GM12865 (cell line): ENCODE data around the gene KATNAL1.

Source experiments
- DNase-seq: peaks from one replicate; pipeline ENCODE4 v3.0.0; 2010; ENCODE audit warnings: low read depth
- H3K4me3 ChIP-seq: 2 replicates; pipeline ENCODE4 v1.5.1; 2011; ENCODE audit warnings: mild to moderate bottlenecking, low read depth, low read length, control low read depth
- CTCF ChIP-seq: IDR thresholded peaks from 2 replicates; pipeline ENCODE4 v1.5.1; 2011; ENCODE audit warnings: low read length, control low read depth, low read depth, inconsistent platforms; ENCODE audit not compliant: insufficient read depth; ENCODE audit errors: missing control alignments

Gene KATNAL1

GRCh38 chr13:30170569-30170968, 136.8 kb downstream of the KATNAL1 start:
- no peak for DNase-seq
- TF ChIP-seq CTCF, result no peak
- no peak overlapping the region for H3K4me3 ChIP-seq

- no peak for TF ChIP-seq CTCF
- H3K4me3 ChIP-seq, result no peak overlapping the region
- DNase-seq, result no peak
These were observed 137.9 kb downstream of the KATNAL1 start for GRCh38 chr13:30169442-30169841.

- H3K4me3 ChIP-seq, result no peak overlapping the region
- no peak for DNase-seq
- TF ChIP-seq CTCF, result no peak
These were observed 141.6 kb downstream of the KATNAL1 start for GRCh38 chr13:30165796-30166195.

GRCh38 chr13:30165071-30165470, 142.3 kb downstream of the KATNAL1 start:
- TF ChIP-seq CTCF, result no peak
- H3K4me3 ChIP-seq, result no peak overlapping the region
- no peak for DNase-seq

- H3K4me3 ChIP-seq, result no peak overlapping the region
- TF ChIP-seq CTCF, result no peak
- no peak for DNase-seq
These were observed 143.2 kb downstream of the KATNAL1 start for GRCh38 chr13:30164146-30164545.

- no peak overlapping the region for H3K4me3 ChIP-seq
- DNase-seq, result no peak
- no peak for TF ChIP-seq CTCF
These were observed 143.9 kb downstream of the KATNAL1 start for GRCh38 chr13:30163441-30163840.

GRCh38 chr13:30159446-30159839, 147.9 kb downstream of the KATNAL1 start:
- peak; percentile 53 for DNase-seq
- no peak for TF ChIP-seq CTCF
- no peak overlapping the region for H3K4me3 ChIP-seq
